OCI-LY3 (cell line): Measurements from ENCODE around the gene UCN3.

ENCODE experiments used
- H2AFZ ChIP-seq: fragments of 200-600, 300-600 bp; shearing (Covaris generic); 2 replicates; pipeline ENCODE4 v1.6.0; 2014; ENCODE audit warnings: antibody characterized with exemption, low read depth, low read length
- H3K27ac ChIP-seq: fragments of 200-600, 300-600 bp; sonication (generic); 2 replicates; pipeline ENCODE4 v1.5.1; 2014; ENCODE audit warnings: mild to moderate bottlenecking, low read length, moderate library complexity, mixed read lengths
- H3K27me3 ChIP-seq: fragments of 200-600, 300-600 bp; sonication (generic); 2 replicates; pipeline ENCODE4 v1.6.1; 2014; ENCODE audit warnings: low read depth, low read length, mixed read lengths
- H3K36me3 ChIP-seq: fragments of 200-600, 300-600 bp; sonication (generic); replicated peaks from 2 replicates; pipeline ENCODE3; 2014; ENCODE audit warnings: low read depth, low read length, mixed read lengths
- H3K4me1 ChIP-seq: fragments of 300-600, 200-600 bp; sonication (generic); 2 replicates; pipeline ENCODE4 v1.6.1; 2014; ENCODE audit warnings: low read length, mixed read lengths
- H3K4me2 ChIP-seq: fragments of 200-600, 300-600 bp; sonication (generic); 2 replicates; pipeline ENCODE4 v1.6.1; 2014; ENCODE audit warnings: low read length, mixed read lengths
- H3K4me3 ChIP-seq: fragments of 300-600, 200-600 bp; sonication (generic); 2 replicates; pipeline ENCODE4 v1.5.1; 2014; ENCODE audit warnings: antibody characterized with exemption, mild to moderate bottlenecking, low read length, moderate library complexity
- H3K79me2 ChIP-seq: fragments of 300-600, 200-600 bp; shearing (Covaris generic); 2 replicates; pipeline ENCODE4 v1.6.1; 2014; ENCODE audit warnings: mild to moderate bottlenecking, low read length, mixed read lengths
- H3K9ac ChIP-seq: fragments of 300-600, 200-600 bp; shearing (Covaris generic); 2 replicates; pipeline ENCODE4 v1.6.0; 2014; ENCODE audit warnings: mild to moderate bottlenecking, low read length, moderate library complexity
- H3K9me3 ChIP-seq: fragments of 200-600, 300-600 bp; shearing (Covaris generic); 2 replicates; pipeline ENCODE4 v1.6.1; 2014; ENCODE audit warnings: low read length, mixed read lengths; ENCODE audit not compliant: insufficient read depth
- H4K20me1 ChIP-seq: fragments of 200-600, 300-600 bp; sonication (generic); 2 replicates; pipeline ENCODE4 v1.6.1; 2016; ENCODE audit warnings: low read length, mixed read lengths; ENCODE audit not compliant: insufficient read depth
- EZH2phosphoT487 ChIP-seq: fragments of 200-600 bp; shearing (Covaris generic); IDR thresholded peaks from 2 replicates; pipeline ENCODE4 v1.6.1; 2018; ENCODE audit warnings: antibody characterized with exemption, mixed run types, low read depth
- TF ChIP-seq, protein P1 (sequence below): fragments of 200-600, 300-600 bp; sonication (generic); IDR thresholded peaks from 2 replicates; pipeline ENCODE4 v1.5.1; 2014; ENCODE audit warnings: antibody characterized with exemption, low read length, low read depth

UCN3 gene

GRCh38 chr10:5355594-5356301 is 9.0 kb upstream of the UCN3 start:
- Histone ChIP-seq H3K36me3 (no peaks in the 10 kb centered on the region), H3K79me2 (no peaks in the 10 kb centered on the region), H3K4me2 (no peak overlapping the region), H3K27ac (no peak overlapping the region), H3K9me3 (no peaks in the 10 kb centered on the region), H2AFZ (no peak overlapping the region), H3K9ac (no peak overlapping the region), H3K4me1 (peaks cover 7% of the 10 kb centered on the region), H4K20me1 (no peaks in the 10 kb centered on the region), H3K4me3 (no peak overlapping the region), H3K27me3 (peaks cover 26% of the 10 kb centered on the region)
- no peak for TF ChIP-seq EZH2phosphoT487
- TF ChIP-seq, protein P1, sequence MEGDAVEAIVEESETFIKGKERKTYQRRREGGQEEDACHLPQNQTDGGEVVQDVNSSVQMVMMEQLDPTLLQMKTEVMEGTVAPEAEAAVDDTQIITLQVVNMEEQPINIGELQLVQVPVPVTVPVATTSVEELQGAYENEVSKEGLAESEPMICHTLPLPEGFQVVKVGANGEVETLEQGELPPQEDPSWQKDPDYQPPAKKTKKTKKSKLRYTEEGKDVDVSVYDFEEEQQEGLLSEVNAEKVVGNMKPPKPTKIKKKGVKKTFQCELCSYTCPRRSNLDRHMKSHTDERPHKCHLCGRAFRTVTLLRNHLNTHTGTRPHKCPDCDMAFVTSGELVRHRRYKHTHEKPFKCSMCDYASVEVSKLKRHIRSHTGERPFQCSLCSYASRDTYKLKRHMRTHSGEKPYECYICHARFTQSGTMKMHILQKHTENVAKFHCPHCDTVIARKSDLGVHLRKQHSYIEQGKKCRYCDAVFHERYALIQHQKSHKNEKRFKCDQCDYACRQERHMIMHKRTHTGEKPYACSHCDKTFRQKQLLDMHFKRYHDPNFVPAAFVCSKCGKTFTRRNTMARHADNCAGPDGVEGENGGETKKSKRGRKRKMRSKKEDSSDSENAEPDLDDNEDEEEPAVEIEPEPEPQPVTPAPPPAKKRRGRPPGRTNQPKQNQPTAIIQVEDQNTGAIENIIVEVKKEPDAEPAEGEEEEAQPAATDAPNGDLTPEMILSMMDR: no peak

- Histone ChIP-seq H3K27me3 (peaks cover 30% of the 10 kb centered on the region), H3K4me3 (no peak overlapping the region), H3K36me3 (no peaks in the 10 kb centered on the region), H2AFZ (no peak overlapping the region), H3K9me3 (no peaks in the 10 kb centered on the region), H3K9ac (no peak overlapping the region), H3K79me2 (no peaks in the 10 kb centered on the region), H4K20me1 (no peaks in the 10 kb centered on the region), H3K4me2 (no peak overlapping the region), H3K4me1 (peaks cover 7% of the 10 kb centered on the region), H3K27ac (no peak overlapping the region)
- TF ChIP-seq, protein P1: no peak
- no peak for TF ChIP-seq EZH2phosphoT487
Observed at GRCh38 chr10:5356302-5356763, 8.4 kb upstream of the UCN3 start.

DNA sequence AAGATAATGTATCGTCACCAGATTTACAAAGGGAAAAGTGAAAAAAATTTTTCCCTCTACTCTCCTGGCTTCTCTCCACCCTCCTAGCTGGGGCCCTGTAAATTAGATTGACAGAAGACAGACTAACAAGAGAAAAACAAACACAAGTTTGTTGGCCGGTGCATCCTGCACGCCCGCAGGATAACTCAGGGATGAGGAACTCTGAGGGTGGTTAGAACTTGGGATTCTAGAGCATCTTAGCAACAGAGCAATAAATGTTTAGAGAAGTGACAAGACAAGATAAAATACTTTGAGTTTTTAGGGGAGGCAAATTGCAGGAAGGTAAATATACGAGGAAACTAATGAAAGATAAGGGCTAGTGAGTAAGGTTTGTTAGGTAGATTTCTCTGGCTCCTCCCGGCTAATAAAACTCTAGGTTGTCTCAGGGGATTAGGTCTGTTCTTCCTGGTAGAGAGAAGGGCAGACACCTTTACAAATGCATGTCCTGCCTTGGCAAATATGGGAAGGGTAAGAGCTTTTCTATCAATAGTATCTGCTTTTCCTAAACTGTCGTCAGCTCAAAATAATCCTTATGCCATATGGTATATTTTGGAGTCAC is 4.3 kb upstream of the UCN3 start:
- H3K4me2 ChIP-seq: no peak overlapping the region
- H3K4me3 ChIP-seq: no peak overlapping the region
- no peak overlapping the region for H3K27ac ChIP-seq
- peaks cover 22% of the 10 kb centered on the region for H3K27me3 ChIP-seq
- no peaks in the 10 kb centered on the region for H3K36me3 ChIP-seq
- H2AFZ ChIP-seq: no peak overlapping the region
- H4K20me1 ChIP-seq: no peaks in the 10 kb centered on the region
- H3K9me3 ChIP-seq: no peaks in the 10 kb centered on the region
- no peaks in the 10 kb centered on the region for H3K79me2 ChIP-seq
- no peak for TF ChIP-seq EZH2phosphoT487
- TF ChIP-seq, protein P1: no peak
- H3K9ac ChIP-seq: no peak overlapping the region
- H3K4me1 ChIP-seq: no peaks in the 10 kb centered on the region

- Histone ChIP-seq H3K36me3 (no peaks in the 10 kb centered on the region), H3K27me3 (peaks cover 29% of the 10 kb centered on the region), H3K4me3 (no peak overlapping the region), H4K20me1 (no peaks in the 10 kb centered on the region), H3K4me1 (no peaks in the 10 kb centered on the region), H3K27ac (no peak overlapping the region), H3K9me3 (no peaks in the 10 kb centered on the region), H3K4me2 (no peak overlapping the region), H3K79me2 (no peaks in the 10 kb centered on the region), H3K9ac (no peak overlapping the region), H2AFZ (no peak overlapping the region)
- TF ChIP-seq, protein P1: no peak
- TF ChIP-seq EZH2phosphoT487: no peak
Observed at GRCh38 chr10:5361966-5362365, 2.8 kb upstream of the UCN3 start.
